Measurements from ENCODE around the gene UCK2.

UCK2 gene

DNA sequence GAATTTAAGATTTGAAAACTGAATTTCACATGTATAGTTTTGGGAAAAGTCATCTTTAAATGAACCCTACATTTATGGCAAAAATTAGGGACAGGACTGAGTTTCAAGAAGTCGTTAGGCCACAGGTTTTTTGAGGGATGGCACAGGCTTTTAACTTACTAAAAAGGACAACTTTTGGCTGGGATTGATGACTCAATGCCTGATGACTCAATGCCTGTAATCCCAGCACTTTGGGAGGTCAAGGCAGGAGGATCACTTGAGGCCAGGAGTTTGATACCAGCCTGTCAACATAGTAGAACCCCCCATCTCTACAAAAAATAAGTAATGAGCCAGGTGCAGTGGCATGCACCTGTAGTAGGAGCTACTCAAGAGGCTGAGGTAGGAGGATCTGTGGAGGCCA is 15.9 kb downstream of the UCK2 start:
- Histone ChIP-seq H3K27ac (ENCODE audit: low read length) (peak overlapping the region; percentile 34; the same call in 1 of the 2 replicates), H3K4me1 (ENCODE audit: low read length) (peaks cover 56% of the 10 kb centered on the region)

DNA sequence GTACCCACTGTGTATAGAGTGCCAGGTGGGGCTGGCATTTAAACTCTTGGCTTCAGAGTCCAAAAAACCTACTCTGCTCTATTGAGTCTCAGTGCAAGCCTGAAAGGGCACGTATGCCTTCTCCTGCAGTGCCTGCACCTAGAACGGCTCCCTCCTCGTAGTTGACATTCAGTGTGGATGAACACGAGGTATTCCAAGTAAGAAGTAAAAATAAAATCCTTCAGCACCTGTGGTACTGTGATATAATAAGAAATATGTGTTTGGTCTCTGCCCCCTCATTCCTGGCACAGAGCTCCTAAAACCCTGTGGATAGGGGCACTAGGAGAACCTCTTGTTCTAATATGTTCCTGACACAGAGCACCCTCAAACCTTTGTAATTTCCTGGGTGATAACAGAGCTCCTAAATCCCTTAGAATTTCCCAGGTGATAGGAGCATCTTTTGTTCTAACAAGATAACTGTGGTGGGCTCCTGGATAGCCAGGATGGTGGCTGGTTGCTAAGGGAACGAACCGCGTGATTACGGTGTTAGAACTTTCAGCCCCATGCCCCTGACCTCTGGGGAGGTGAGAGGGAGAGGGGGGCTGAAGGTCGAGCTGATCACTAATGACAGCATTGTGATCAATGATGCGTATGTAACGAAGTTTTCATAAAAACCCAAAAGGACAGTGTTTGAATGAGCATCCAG is 16.8 kb downstream of the UCK2 start:
- Histone ChIP-seq H3F3A (ENCODE audit: insufficient read depth, low read length) (peaks cover 38% of the 10 kb centered on the region), H3K4me3 (ENCODE audit: low read length) (no peak overlapping the region), H3K4me2 (ENCODE audit: low read depth, low read length) (no peak overlapping the region), H3K27ac (ENCODE audit: low read length) (no peak overlapping the region), H3K9me3 (replicated peaks; ENCODE audit: insufficient read depth, low read length) (no peaks in the 10 kb centered on the region), H3K27me3 (replicated peaks; ENCODE audit: insufficient read depth, low read length) (no peaks in the 10 kb centered on the region), H4K20me1 (ENCODE audit: insufficient read depth, low read length) (peaks cover 77% of the 10 kb centered on the region), H3K79me2 (ENCODE audit: low read length) (peaks cover 99% of the 10 kb centered on the region), H3K36me3 (replicated peaks; ENCODE audit: insufficient read depth, low read length) (no peaks in the 10 kb centered on the region), H3K9me2 (replicated peaks; ENCODE audit: insufficient read depth, low read length) (no peaks in the 10 kb centered on the region), H3K4me1 (ENCODE audit: low read length) (peaks cover 64% of the 10 kb centered on the region), H3K9ac (ENCODE audit: low read length) (no peak overlapping the region), H2AFZ (ENCODE audit: low read length) (no peak overlapping the region)
- TF ChIP-seq EZH2phosphoT487 (IDR thresholded peaks at IDR 0.05; ENCODE audit: low read length) (no peak), EZH2 (optimal IDR thresholded peaks at IDR 0.05; ENCODE audit: low read depth, low read length) (no peak)
- TF ChIP-seq, protein P1, sequence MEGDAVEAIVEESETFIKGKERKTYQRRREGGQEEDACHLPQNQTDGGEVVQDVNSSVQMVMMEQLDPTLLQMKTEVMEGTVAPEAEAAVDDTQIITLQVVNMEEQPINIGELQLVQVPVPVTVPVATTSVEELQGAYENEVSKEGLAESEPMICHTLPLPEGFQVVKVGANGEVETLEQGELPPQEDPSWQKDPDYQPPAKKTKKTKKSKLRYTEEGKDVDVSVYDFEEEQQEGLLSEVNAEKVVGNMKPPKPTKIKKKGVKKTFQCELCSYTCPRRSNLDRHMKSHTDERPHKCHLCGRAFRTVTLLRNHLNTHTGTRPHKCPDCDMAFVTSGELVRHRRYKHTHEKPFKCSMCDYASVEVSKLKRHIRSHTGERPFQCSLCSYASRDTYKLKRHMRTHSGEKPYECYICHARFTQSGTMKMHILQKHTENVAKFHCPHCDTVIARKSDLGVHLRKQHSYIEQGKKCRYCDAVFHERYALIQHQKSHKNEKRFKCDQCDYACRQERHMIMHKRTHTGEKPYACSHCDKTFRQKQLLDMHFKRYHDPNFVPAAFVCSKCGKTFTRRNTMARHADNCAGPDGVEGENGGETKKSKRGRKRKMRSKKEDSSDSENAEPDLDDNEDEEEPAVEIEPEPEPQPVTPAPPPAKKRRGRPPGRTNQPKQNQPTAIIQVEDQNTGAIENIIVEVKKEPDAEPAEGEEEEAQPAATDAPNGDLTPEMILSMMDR (IDR thresholded peaks at IDR 0.05; ENCODE audit: low read length), result no peak
- DNase-seq, result no peak

More for the DNA sequence above, 15.9 kb downstream of the UCK2 start:
- H4K20me1 ChIP-seq (ENCODE audit: insufficient read depth, low read length), result peaks cover 84% of the 10 kb centered on the region
- H3K27me3 ChIP-seq (replicated peaks; ENCODE audit: insufficient read depth, low read length), result no peaks in the 10 kb centered on the region
- peak overlapping the region; percentile 48 for H3K4me2 ChIP-seq (ENCODE audit: low read depth, low read length)
- H3K79me2 ChIP-seq (ENCODE audit: low read length), result peaks cover 99% of the 10 kb centered on the region
- no peak for TF ChIP-seq EZH2phosphoT487 (IDR thresholded peaks at IDR 0.05; ENCODE audit: low read length)
- TF ChIP-seq, protein P1 (IDR thresholded peaks at IDR 0.05; ENCODE audit: low read length), result no peak
- no peak for TF ChIP-seq EZH2 (optimal IDR thresholded peaks at IDR 0.05; ENCODE audit: low read depth, low read length)
- peak overlapping the region; percentile 6 for H3K9ac ChIP-seq (ENCODE audit: low read length)
- H2AFZ ChIP-seq (ENCODE audit: low read length), result no peak overlapping the region
- H3K4me3 ChIP-seq (ENCODE audit: low read length), result no peak overlapping the region
- DNase-seq, result no peak
- H3F3A ChIP-seq (ENCODE audit: insufficient read depth, low read length), result peaks cover 35% of the 10 kb centered on the region
- no peaks in the 10 kb centered on the region for H3K9me2 ChIP-seq (replicated peaks; ENCODE audit: insufficient read depth, low read length)
- no peaks in the 10 kb centered on the region for H3K36me3 ChIP-seq (replicated peaks; ENCODE audit: insufficient read depth, low read length)
- no peaks in the 10 kb centered on the region for H3K9me3 ChIP-seq (replicated peaks; ENCODE audit: insufficient read depth, low read length)

DNA sequence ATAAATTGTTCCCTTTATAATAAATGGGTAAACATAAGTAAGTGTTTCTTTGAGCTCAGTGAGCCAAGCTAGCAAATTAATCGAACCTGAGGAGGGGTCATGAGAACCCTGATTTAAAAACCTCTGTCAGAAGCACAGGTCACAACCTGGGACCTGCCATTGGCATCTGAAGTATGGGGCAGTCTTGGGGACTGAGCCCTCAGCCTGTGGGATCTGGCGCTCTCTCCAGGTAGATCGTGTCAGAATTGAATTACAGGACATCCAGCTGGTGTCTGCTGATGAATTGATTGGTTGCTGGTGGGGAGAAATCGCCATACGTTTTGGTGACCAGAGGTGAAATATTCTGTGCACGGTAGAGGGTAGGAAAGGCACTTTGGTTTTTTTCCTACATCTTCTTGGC is 17.5 kb downstream of the UCK2 start:
- no peaks in the 10 kb centered on the region for H3K9me3 ChIP-seq (replicated peaks; ENCODE audit: insufficient read depth, low read length)
- peaks cover 44% of the 10 kb centered on the region for H3F3A ChIP-seq (ENCODE audit: insufficient read depth, low read length)
- no peak overlapping the region for H3K4me3 ChIP-seq (ENCODE audit: low read length)
- H3K27me3 ChIP-seq (replicated peaks; ENCODE audit: insufficient read depth, low read length), result no peaks in the 10 kb centered on the region
- peaks cover 72% of the 10 kb centered on the region for H4K20me1 ChIP-seq (ENCODE audit: insufficient read depth, low read length)
- H3K9ac ChIP-seq (ENCODE audit: low read length), result no peak overlapping the region
- TF ChIP-seq EZH2 (optimal IDR thresholded peaks at IDR 0.05; ENCODE audit: low read depth, low read length), result no peak
- no peak for TF ChIP-seq EZH2phosphoT487 (IDR thresholded peaks at IDR 0.05; ENCODE audit: low read length)
- TF ChIP-seq, protein P1 (IDR thresholded peaks at IDR 0.05; ENCODE audit: low read length), result no peak
- H3K79me2 ChIP-seq (ENCODE audit: low read length), result peaks cover 99% of the 10 kb centered on the region
- H3K27ac ChIP-seq (ENCODE audit: low read length), result no peak overlapping the region
- H2AFZ ChIP-seq (ENCODE audit: low read length), result no peak overlapping the region
- no peak for DNase-seq
- H3K9me2 ChIP-seq (replicated peaks; ENCODE audit: insufficient read depth, low read length), result no peaks in the 10 kb centered on the region
- no peak overlapping the region for H3K4me2 ChIP-seq (ENCODE audit: low read depth, low read length)
- peaks cover 71% of the 10 kb centered on the region for H3K4me1 ChIP-seq (ENCODE audit: low read length)
- H3K36me3 ChIP-seq (replicated peaks; ENCODE audit: insufficient read depth, low read length), result no peaks in the 10 kb centered on the region

All from MM.1S (cell line).